Activated naive CD4-positive, alpha-beta T cell (primary cell): ENCODE results near the gene GPRC5B.

Experiments used
- DNase-seq, 4 experiments: peaks; one replicate each; lab custom pipeline; 2025; lab: John Stamatoyannopoulos, UW

Gene GPRC5B

DNA sequence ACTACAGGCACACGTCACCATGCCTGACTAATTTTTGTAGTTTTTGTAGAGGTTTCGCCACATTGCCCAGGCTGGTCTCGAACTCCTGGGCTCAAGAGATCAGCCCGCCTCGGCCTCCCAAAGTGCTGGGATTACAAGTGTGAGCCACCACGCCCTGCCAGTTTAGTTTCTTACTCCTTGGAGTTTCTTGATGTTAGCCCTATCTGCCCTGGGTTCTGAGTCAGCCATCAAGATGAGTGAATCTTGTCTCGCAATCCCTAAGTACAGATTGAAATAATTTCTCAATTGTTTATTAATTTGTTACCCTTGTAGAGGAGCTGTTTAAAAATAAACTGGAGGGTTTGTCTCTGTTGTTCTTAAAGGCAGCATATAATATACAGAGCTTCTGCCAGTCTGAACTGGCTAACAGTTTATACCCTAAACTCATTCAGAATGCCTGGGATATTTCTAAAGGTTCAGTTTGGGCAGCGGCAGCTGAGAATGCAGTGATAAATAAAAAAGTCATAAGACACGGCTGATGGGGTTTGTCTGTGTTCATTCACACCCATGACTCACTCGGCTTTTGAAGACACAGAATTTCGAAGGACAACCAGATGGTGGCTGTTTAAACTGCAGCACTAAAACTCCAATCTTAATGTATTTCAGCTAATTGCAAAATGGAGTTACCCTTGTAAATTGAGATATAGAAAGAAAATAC lies 39.6 kb downstream of the GPRC5B start:
- no peak for DNase-seq

DNA sequence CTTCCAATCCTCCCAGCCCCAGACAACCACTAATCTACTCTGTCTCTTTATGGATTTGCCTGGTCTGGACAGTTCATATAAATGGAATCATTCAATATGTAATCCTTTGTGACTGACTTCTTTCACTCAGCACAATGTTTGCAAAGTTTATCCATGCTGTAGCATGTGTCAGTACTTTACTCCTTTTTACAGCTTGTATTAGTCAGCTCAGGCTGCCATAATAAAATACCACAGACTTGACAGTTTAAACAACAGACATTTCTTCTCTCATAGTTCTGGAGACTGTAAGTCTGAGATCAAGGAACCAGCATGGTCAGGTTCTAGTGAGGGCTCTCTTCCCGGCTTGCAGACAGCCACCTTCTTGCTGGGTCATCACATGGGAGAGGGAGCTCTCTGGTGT lies 41.3 kb downstream of the GPRC5B start:
- DNase-seq = no peak

DNA sequence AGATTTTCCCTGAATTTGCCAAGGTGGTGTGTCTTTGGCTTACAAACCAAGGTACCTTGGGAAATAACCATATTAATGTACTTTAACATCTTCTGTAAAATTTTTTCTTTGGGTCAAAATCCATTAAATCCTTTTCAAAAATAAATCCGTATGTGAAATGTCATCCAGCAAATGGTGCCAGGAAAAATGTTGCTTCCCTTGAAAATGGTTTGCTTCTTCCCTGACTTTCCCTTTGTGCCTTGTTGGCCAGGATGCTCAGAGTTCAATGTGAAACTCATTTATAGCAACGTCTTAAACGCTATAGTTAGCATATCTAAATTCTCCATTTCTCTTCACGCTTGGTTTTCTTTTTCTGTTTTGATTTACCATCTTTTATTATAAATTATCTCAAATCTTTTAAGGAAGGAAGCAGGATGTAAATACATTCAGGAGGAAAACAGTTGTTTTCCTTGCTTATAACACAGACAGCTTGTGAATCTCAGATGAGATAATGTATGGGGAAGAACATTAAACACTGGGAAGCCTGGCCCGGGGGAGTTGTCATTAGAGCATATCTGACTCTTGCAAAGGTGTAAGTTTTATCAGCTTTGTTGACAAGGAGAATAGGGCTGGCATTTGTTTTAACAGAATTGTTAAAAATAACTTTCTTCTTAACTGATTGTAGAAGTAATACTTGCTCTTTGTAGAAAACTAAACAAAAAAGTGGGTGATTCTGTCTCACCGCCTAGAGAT lies 42.1 kb downstream of the GPRC5B start:
- no peak for DNase-seq

DNA sequence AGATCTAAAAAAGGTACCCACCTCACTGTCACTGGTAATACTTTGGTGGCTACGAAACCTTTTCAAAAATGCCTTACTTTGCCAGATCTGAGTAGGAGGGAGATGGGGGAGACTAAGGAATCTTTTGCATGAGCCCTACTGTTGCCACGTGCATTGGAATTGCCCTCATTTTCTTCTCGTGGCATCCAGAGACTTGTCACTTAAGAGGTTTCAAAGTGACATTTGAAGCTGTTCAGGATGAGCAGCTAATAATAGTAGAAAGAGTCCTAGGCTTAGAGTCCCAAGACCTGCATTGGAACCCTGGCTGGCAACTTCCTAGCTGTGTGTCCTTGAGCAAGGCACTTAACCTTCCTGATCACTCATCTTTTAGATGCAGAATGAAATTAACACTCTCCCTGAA lies 43.5 kb downstream of the GPRC5B start:
- no peak for DNase-seq

DNA sequence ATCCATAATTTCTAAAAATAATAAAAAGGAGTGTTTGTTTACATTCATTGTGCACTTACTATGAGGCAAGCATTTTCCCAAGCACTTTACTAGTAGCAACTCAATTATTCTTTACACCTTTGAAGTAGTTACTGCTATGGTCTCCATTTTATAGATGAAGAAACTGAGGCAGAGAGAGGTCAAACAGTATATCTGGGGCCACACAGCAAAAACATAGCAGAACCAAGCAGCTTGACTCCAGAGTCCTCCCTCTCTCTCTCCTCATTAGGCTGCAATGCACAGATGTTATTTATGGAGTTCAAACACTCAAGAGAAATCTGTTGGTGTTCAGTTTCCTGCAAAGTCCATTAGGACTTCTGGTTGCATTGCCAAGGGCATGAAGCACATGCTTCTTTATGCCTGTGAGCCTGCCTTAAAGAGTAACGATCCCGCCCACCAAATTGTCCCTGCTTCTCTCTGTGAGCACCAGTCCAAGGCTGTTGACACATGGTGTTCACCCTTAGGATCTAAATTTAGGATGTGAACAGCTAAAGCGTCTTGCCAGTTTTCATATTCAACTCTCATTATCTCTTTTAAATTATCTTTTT lies 44.0 kb downstream of the GPRC5B start:
- no peak for DNase-seq

GRCh38 chr16:19837984-19838707 lies 46.5 kb downstream of the GPRC5B start:
- no peak for DNase-seq

DNA sequence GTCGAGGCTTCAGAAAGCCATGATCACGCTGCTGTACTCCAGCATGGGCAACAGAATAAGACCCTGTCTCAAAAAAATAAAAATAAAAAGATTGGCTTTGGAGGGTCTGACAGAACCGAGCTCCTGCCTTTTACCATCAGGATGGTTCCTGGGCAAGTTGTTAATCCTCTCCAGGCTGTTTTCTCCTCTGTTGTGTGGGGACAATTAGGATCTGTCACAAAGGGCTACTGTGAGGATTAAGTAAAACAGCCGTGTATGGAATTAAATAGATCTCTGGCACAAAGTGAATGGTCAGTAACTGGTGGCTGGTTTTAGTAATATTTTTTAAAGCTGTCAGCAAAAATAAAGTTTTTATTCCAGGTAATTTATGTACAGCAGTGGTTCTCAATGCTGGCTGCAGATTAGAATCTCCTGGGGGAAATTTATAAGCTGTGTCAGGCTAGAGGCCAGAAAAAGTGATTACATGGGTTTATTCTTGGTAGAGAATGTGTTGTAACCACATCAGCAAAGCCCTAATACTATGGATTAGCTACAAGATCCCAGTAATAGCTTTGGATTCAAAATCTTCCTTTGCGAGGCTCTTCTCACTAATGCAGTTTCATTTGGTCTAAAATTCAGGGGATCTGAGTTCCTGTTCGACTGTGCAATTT lies 47.2 kb downstream of the GPRC5B start:
- no peak for DNase-seq

DNA sequence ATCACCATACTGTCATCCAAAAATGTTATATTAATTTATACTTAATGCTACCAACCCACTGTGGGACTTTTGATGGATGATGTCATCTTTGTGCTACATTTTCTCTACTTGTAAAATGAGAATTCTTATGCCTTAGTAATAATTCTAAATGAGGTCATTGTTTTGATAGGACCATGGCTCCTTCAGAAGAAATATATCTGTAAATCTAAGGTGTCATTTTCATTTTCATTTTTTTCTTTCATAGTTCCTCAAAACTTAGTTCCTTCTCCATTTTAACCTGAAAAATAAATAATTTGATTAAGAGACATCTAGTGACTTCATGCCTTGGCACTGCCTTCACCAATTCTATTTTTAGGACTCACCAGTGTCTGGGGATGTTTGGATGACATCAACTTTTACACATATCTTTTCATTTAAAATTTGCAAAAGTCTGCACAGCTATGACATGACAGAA lies 48.7 kb downstream of the GPRC5B start:
- DNase-seq = no peak

DNA sequence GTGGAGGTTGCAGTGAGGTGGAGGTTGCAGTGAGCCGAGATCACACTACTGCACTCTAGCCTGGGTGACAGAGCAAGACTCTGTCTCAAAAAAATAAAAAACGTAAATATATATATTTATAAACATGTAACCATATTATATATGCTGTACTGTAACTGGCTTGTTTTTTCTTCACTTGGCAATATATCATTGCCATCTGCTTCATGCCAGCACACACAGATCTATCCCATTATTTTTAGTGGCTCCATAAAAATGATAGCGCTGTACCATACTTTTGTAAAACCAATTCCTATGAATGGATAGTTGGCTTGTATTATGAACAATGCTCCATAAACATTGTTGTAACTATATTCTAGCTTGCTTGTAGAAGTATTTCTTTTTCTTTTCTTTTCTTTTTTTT lies 49.5 kb downstream of the GPRC5B start:
- no peak for DNase-seq

DNA sequence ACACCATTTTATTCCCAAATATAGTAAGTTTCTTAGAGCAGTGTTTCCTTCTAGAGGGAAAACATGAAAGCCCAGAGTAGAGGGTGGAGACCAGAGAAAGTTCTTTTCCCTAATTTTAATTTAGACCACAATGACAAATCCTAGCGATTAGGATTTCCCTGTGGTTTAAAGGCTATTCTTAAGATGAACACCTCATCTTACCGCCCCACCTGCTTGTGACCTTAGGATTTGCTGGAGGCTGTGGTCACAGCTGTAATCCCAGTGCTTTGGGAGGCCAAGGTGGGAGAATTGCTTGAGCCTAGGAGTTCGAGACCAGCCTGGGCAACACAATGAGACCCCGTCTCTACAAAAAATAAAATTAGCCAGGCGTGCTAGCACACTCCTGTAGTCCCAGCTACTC lies 51.1 kb downstream of the GPRC5B start:
- DNase-seq = no peak

DNA sequence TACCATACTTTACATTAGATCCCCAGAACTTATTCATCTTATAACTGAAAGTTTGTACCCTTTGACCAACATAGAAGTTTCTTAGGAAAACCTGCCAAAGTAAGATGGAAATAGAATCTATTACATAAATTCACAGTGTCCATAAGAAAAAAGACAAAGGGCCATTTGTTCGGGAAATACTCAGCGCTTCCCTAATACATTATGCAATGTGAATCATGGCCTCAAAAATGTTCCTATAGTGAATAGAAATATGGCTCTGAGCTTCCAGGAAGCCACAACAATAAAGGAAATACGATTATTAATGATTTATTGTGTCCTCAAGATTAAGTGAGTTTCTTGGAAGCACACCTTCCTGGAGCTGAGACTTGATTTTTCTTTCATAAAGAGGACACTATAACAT lies 51.5 kb downstream of the GPRC5B start:
- no peak for DNase-seq

- DNase-seq = no peak
These were observed 53.0 kb downstream of the GPRC5B start for GRCh38 chr16:19831678-19832077.

GRCh38 chr16:19830902-19831560 lies 53.6 kb downstream of the GPRC5B start:
- DNase-seq = no peak

- no peak for DNase-seq
These were observed 54.6 kb downstream of the GPRC5B start for GRCh38 chr16:19829844-19830692.

GRCh38 chr16:19824216-19824615 lies 60.4 kb downstream of the GPRC5B start:
- no peak for DNase-seq

DNA sequence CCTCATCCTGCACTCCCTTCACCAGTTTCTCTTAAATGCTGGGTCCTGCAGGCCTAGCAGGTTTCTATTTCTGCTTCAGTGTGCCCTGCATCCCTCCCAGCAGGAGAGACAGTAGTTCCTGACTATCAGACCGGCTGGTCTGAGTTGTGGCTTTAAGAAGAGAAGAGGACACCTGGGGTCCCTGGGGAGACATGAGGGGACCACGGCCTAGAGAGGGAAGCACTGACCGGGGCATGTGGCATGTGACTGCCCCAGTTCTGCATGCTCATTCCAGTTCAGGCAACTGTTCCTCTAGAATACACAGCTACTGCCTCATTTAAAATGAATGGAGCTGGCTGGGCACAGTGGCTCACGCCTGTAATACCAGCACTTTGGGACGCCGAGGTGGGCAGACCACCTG lies 61.3 kb downstream of the GPRC5B start:
- DNase-seq = no peak

DNA sequence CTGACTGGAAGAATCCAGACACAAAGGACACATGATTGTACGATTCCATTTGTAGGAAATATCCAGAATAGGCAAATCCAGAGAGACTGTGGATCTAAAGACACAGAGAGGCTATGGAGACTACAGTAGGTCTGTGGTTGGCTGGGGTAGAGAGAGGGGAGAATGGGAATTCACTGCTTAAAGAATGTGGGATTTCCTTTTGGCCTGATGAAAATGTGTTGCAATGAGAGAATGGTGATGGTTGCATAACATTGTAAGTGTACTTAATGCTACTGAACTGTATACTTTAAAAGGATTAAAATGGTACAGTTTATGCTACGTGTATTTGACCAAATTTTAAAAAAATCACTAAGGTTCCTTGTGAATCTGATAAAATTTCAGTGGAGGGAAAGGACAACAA lies 62.1 kb downstream of the GPRC5B start:
- DNase-seq = no peak

- DNase-seq = no peak
These were observed 66.8 kb downstream of the GPRC5B start for GRCh38 chr16:19817875-19818274.

GRCh38 chr16:19817122-19817521 lies 67.5 kb downstream of the GPRC5B start:
- DNase-seq = no peak

GRCh38 chr16:19815418-19815817 lies 69.2 kb downstream of the GPRC5B start:
- no peak for DNase-seq

GRCh38 chr16:19812986-19813385 lies 71.7 kb downstream of the GPRC5B start:
- no peak for DNase-seq
